HCT116 (cell line): Measurements from ENCODE around the gene POC1B. TPM values are rescaled to one million over a fixed set of nuclear protein-coding genes. Genes with fewer than 3 reads are reported as not detected.

Experiments used
- ATAC-seq: fragments of 200-7000 bp; cut with Tn5 transposase; 2 replicates; pipeline ENCODE4 v1.9.1; 2020; ENCODE audit warnings: mild to moderate bottlenecking, moderate library complexity
- BruUV-seq: library from RNA; stranded (reverse); fragments of 400-500 nt; replicated peaks from 2 replicates; lab custom pipeline; 2021; lab: Mats Ljungman, UMichigan
- CTCF ChIA-PET: fragments of 300-600 bp; sonication (Branson Sonifier 250); formaldehyde crosslinking; loops from one replicate; lab custom pipeline; 2021; ENCODE audit warnings: antibody characterized with exemption; lab: Charles Lee
- POLR2A ChIA-PET: fragments of 300-600, 350-600 bp; sonication (Branson Sonifier 250); formaldehyde crosslinking; loops from one replicate; lab custom pipeline; 2021; ENCODE audit warnings: antibody characterized with exemption; lab: Charles Lee
- RAD21 ChIA-PET, 2 experiments: fragments of 300-600 bp; sonication (Branson Sonifier 250); formaldehyde crosslinking; loops; one replicate each; lab custom pipeline; 2023; ENCODE audit warnings: low total read pairs in 2 of 2; ENCODE audit not compliant: uncharacterized antibody in 2 of 2, unreplicated experiment in 2 of 2, low non-redundant PET in 1 of 2; lab: Charles Lee
- DNase-seq: peaks from one replicate; pipeline ENCODE4 v3.0.0-alpha.2; 2010; ENCODE audit warnings: low read depth, low spot score
- H2AFZ ChIP-seq: fragments of 200-600 bp; shearing (Covaris generic), sonication (generic); 2 replicates; pipeline ENCODE4 v1.6.1; 2017; ENCODE audit warnings: low read depth, mixed run types, mixed read lengths, antibody characterized with exemption, low read length; ENCODE audit not compliant: poor library complexity, severe bottlenecking
- H3K27ac ChIP-seq: 2 replicates; pipeline ENCODE4 v1.5.1; 2012; ENCODE audit warnings: low read depth, low read length
- H3K27me3 ChIP-seq: fragments of 200-600 bp; sonication (generic); 2 replicates; pipeline ENCODE4 v1.6.1; 2016; ENCODE audit warnings: mixed run types, low read length, mixed read lengths; ENCODE audit not compliant: insufficient read depth
- H3K36me3 ChIP-seq, 2 experiments: fragments of 200-500 bp in 1 of 2; fragments of 200-600 bp in 1 of 2; sonication (Bioruptor generic) in 1 of 2; sonication (generic) in 1 of 2; 2 replicates each; pipeline versions ENCODE4 v1.5.1 to v1.6.1; 2014 to 2016; ENCODE audit warnings: low read length in 2 of 2, inconsistent platforms in 1 of 2, mixed read lengths in 1 of 2, mixed run types in 1 of 2; ENCODE audit not compliant: insufficient read depth in 2 of 2, control insufficient read depth in 1 of 2
- H3K4me1 ChIP-seq, 2 experiments: fragments of 200-600 bp in 1 of 2; sonication (generic) in 1 of 2; 2 replicates each; pipeline versions ENCODE4 v1.5.1 to v1.6.1; 2012 to 2017; ENCODE audit warnings: low read length in 2 of 2, inconsistent platforms in 1 of 2, mild to moderate bottlenecking in 1 of 2, mixed read lengths in 1 of 2, mixed run types in 1 of 2, moderate library complexity in 1 of 2; ENCODE audit not compliant: insufficient read depth in 2 of 2, control insufficient read depth in 1 of 2
- H3K4me2 ChIP-seq: fragments of 200-600 bp; sonication (generic); 2 replicates; pipeline ENCODE4 v1.6.1; 2017; ENCODE audit warnings: mixed run types, low read length, mixed read lengths
- H3K4me3 ChIP-seq, 2 experiments: fragments of 200-600 bp in 1 of 2; sonication (generic) in 1 of 2; replicated peaks in 1 of 2; 2 replicates each; pipeline ENCODE4 v1.5.1; 2011 to 2016; ENCODE audit warnings: low read length in 2 of 2, control low read depth in 1 of 2, low read depth in 1 of 2, mild to moderate bottlenecking in 1 of 2, mixed read lengths in 1 of 2, mixed run types in 1 of 2
- H3K79me2 ChIP-seq: fragments of 200-600 bp; sonication (generic); 2 replicates; pipeline ENCODE4 v1.6.1; 2017; ENCODE audit warnings: mild to moderate bottlenecking, mixed run types, low read length, moderate library complexity, mixed read lengths; ENCODE audit not compliant: insufficient read depth
- H3K9ac ChIP-seq: fragments of 200-600 bp; sonication (generic); 2 replicates; pipeline ENCODE4 v1.6.1; 2016; ENCODE audit warnings: low read length, mixed read lengths
- H3K9me2 ChIP-seq: fragments of 200-600 bp; sonication (generic), shearing (Covaris generic); 2 replicates; pipeline ENCODE4 v1.6.1; 2017; ENCODE audit warnings: mixed run types, mild to moderate bottlenecking, moderate library complexity; ENCODE audit not compliant: insufficient read depth
- H3K9me3 ChIP-seq, 2 experiments: fragments of 200-500 bp in 1 of 2; fragments of 200-600 bp in 1 of 2; sonication (Bioruptor generic) in 1 of 2; sonication (generic) in 1 of 2; 2 replicates each; pipeline ENCODE4 v1.6.1; 2014 to 2017; ENCODE audit warnings: low read length in 2 of 2, mixed read lengths in 2 of 2, inconsistent platforms in 1 of 2, low read depth in 1 of 2, mild to moderate bottlenecking in 1 of 2, mixed run types in 1 of 2, moderate library complexity in 1 of 2; ENCODE audit not compliant: control insufficient read depth in 1 of 2, insufficient read depth in 1 of 2
- H4K20me1 ChIP-seq: fragments of 200-600 bp; sonication (generic), shearing (Covaris generic); 2 replicates; pipeline ENCODE4 v1.6.1; 2017; ENCODE audit warnings: mixed run types, mild to moderate bottlenecking, moderate library complexity; ENCODE audit not compliant: insufficient read depth
- ATF3 ChIP-seq: IDR thresholded peaks from 2 replicates; pipeline ENCODE4 v1.6.1; 2012
- CBX3 ChIP-seq: IDR thresholded peaks from 2 replicates; pipeline ENCODE4 v1.6.1; 2012; ENCODE audit warnings: low read depth
- EGR1 ChIP-seq: IDR thresholded peaks from 2 replicates; pipeline ENCODE4 v1.6.1; 2012; ENCODE audit warnings: low read depth
- EZH2 ChIP-seq: fragments of 200-600 bp; sonication (generic); IDR thresholded peaks from 2 replicates; pipeline ENCODE4 v1.6.1; 2017; ENCODE audit warnings: antibody characterized with exemption, mixed run types
- EZH2phosphoT487 ChIP-seq: fragments of 200-600 bp; IDR thresholded peaks from 2 replicates; pipeline ENCODE4 v1.6.1; 2018; ENCODE audit warnings: antibody characterized with exemption, borderline replicate concordance
- FOSL1 ChIP-seq: IDR thresholded peaks from 2 replicates; pipeline ENCODE4 v1.6.1; 2012; ENCODE audit warnings: low read depth
- JUND ChIP-seq: IDR thresholded peaks from 2 replicates; pipeline ENCODE4 v1.6.1; 2012
- MAX ChIP-seq: IDR thresholded peaks from 2 replicates; pipeline ENCODE4 v1.6.1; 2012
- POLR2A ChIP-seq: IDR thresholded peaks from 2 replicates; pipeline ENCODE4 v1.7.0; 2011; ENCODE audit warnings: borderline replicate concordance; ENCODE audit not compliant: insufficient read depth, insufficient read length; ENCODE audit errors: extremely low read depth
- RAD21 ChIP-seq: IDR thresholded peaks from 2 replicates; pipeline ENCODE4 v1.6.1; 2012; ENCODE audit warnings: low read depth, mild to moderate bottlenecking
- REST ChIP-seq: IDR thresholded peaks from 2 replicates; pipeline ENCODE4 v1.6.1; 2012; ENCODE audit warnings: low read depth
- SIN3A ChIP-seq: IDR thresholded peaks from 2 replicates; pipeline ENCODE4 v1.6.1; 2012; ENCODE audit warnings: low read depth
- SRF ChIP-seq: IDR thresholded peaks from 2 replicates; pipeline ENCODE4 v1.6.1; 2012; ENCODE audit warnings: low read depth
- TCF7L2 ChIP-seq: IDR thresholded peaks from 2 replicates; pipeline ENCODE4 v1.7.0; 2011; ENCODE audit warnings: borderline replicate concordance, inconsistent platforms; ENCODE audit not compliant: insufficient read depth, insufficient read length; ENCODE audit errors: extremely low read depth
- YY1 ChIP-seq: IDR thresholded peaks from 2 replicates; pipeline ENCODE4 v1.6.1; 2011; ENCODE audit warnings: low read length, low read depth, moderate library complexity, mild to moderate bottlenecking; ENCODE audit not compliant: insufficient replicate concordance; ENCODE audit errors: extremely low read depth
- ZBTB33 ChIP-seq: IDR thresholded peaks from 2 replicates; pipeline ENCODE4 v1.6.1; 2011; ENCODE audit warnings: mild to moderate bottlenecking, low read length, moderate library complexity; ENCODE audit not compliant: insufficient replicate concordance; ENCODE audit errors: extremely low read depth
- ZFX ChIP-seq: fragments of 450-650 bp; IDR thresholded peaks from 2 replicates; pipeline ENCODE4 v1.6.1; 2017
- ZNF274 ChIP-seq: fragments of 200-500 bp; sonication (Bioruptor generic); IDR thresholded peaks from 2 replicates; pipeline ENCODE4 v1.6.1; 2014; ENCODE audit warnings: mild to moderate bottlenecking, low read depth, low read length, inconsistent platforms
- intact Hi-C: fragments of 100-400 bp; cut with micrococcal nuclease; formaldehyde crosslinking; loops from 2 replicates; pipeline ENCODE4 v1.10.0; 2022
- total RNA-seq: library from RNA; stranded (reverse); gene quantifications from one replicate; pipeline ENCODE4 v1.2.1, GENCODE V29; 2021; ENCODE audit not compliant: unreplicated experiment
- TF ChIP-seq, protein P1 (sequence below), 3 experiments: fragments of 200-600 bp in 1 of 3; sonication (generic) in 1 of 3; IDR thresholded peaks in 2 of 3; conservative IDR thresholded peaks in 1 of 3; 2 replicates each; pipeline ENCODE4 v1.5.1; 2012 to 2017; ENCODE audit warnings: low read depth in 2 of 3, low read length in 2 of 3, antibody characterized with exemption in 1 of 3, borderline replicate concordance in 1 of 3, control low read depth in 1 of 3, mild to moderate bottlenecking in 1 of 3, mixed read lengths in 1 of 3, mixed run types in 1 of 3, moderate library complexity in 1 of 3; ENCODE audit not compliant: insufficient read depth in 1 of 3

Gene POC1B
- total RNA-seq, 1 experiment from 2014 or later = 14.3 TPM

- Histone ChIP-seq H3K36me3 (no peaks in the 10 kb centered on the region), H2AFZ (no peak overlapping the region), H3K4me3 (no peak overlapping the region), H3K79me2 (no peaks in the 10 kb centered on the region), H4K20me1 (no peaks in the 10 kb centered on the region), H3K4me2 (no peak overlapping the region), H3K9me3 (no peaks in the 10 kb centered on the region)
- DNase-seq = no peak
- intact Hi-C loops = no loop called here
- CTCF ChIA-PET = no interaction called here
- POLR2A ChIA-PET = no interaction called here
- TF ChIP-seq EGR1 = no peak
- no peak for TF ChIP-seq JUND
- no peak for TF ChIP-seq REST
- no peak for TF ChIP-seq SIN3A
- TF ChIP-seq POLR2A = no peak
- no peak for TF ChIP-seq ATF3
- no peak for TF ChIP-seq YY1
- TF ChIP-seq EZH2 = no peak
- TF ChIP-seq SRF = no peak
- no peak for TF ChIP-seq CBX3
- no peak for TF ChIP-seq ZBTB33
- TF ChIP-seq, protein P1, sequence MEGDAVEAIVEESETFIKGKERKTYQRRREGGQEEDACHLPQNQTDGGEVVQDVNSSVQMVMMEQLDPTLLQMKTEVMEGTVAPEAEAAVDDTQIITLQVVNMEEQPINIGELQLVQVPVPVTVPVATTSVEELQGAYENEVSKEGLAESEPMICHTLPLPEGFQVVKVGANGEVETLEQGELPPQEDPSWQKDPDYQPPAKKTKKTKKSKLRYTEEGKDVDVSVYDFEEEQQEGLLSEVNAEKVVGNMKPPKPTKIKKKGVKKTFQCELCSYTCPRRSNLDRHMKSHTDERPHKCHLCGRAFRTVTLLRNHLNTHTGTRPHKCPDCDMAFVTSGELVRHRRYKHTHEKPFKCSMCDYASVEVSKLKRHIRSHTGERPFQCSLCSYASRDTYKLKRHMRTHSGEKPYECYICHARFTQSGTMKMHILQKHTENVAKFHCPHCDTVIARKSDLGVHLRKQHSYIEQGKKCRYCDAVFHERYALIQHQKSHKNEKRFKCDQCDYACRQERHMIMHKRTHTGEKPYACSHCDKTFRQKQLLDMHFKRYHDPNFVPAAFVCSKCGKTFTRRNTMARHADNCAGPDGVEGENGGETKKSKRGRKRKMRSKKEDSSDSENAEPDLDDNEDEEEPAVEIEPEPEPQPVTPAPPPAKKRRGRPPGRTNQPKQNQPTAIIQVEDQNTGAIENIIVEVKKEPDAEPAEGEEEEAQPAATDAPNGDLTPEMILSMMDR (IDR thresholded peaks at IDR 0.05 in 2 of 3, conservative IDR thresholded peaks at IDR 0.05 in 1 of 3; ENCODE audit: borderline replicate concordance in 1 of 3, insufficient read depth in 1 of 3, low read depth in 2 of 3, low read length in 2 of 3) = no peak
- no peak for TF ChIP-seq ZFX
- TF ChIP-seq RAD21 = no peak
- TF ChIP-seq FOSL1 = no peak
- TF ChIP-seq ZNF274 = no peak
- no peak for TF ChIP-seq EZH2phosphoT487
- TF ChIP-seq TCF7L2 = no peak
- no peak for TF ChIP-seq MAX
- TF ChIP-seq, all 23 proteins: peak for 0
- no peaks in the 10 kb centered on the region for H3K9me2 ChIP-seq
- no peak overlapping the region for H3K9ac ChIP-seq
- ATAC-seq = no peak
- H3K27me3 ChIP-seq = no peaks in the 10 kb centered on the region
- no peak overlapping the region for H3K27ac ChIP-seq
- BruUV-seq = no TSS peak
- H3K4me1 ChIP-seq = no peaks in the 10 kb centered on the region
- RAD21 ChIA-PET = no interaction called here
These were observed 32.1 kb downstream of the POC1B start for GRCh38 chr12:89493670-89494302.
